HG03039 (cell line): ENCODE results near the gene PDXDC1.
"Not testable (repeated sequence)": the region's sequence is repeated elsewhere in the genome, so short reads cannot be mapped to it uniquely, and the experiment has no call there.

ENCODE experiments used
- ATAC-seq: cut with Tn5 transposase; IDR thresholded peaks from one replicate; pipeline ENCODE4 v1.9.1; 2021; ENCODE audit warnings: mild to moderate bottlenecking, moderate library complexity; ENCODE audit not compliant: unreplicated experiment

The PDXDC1 gene

DNA sequence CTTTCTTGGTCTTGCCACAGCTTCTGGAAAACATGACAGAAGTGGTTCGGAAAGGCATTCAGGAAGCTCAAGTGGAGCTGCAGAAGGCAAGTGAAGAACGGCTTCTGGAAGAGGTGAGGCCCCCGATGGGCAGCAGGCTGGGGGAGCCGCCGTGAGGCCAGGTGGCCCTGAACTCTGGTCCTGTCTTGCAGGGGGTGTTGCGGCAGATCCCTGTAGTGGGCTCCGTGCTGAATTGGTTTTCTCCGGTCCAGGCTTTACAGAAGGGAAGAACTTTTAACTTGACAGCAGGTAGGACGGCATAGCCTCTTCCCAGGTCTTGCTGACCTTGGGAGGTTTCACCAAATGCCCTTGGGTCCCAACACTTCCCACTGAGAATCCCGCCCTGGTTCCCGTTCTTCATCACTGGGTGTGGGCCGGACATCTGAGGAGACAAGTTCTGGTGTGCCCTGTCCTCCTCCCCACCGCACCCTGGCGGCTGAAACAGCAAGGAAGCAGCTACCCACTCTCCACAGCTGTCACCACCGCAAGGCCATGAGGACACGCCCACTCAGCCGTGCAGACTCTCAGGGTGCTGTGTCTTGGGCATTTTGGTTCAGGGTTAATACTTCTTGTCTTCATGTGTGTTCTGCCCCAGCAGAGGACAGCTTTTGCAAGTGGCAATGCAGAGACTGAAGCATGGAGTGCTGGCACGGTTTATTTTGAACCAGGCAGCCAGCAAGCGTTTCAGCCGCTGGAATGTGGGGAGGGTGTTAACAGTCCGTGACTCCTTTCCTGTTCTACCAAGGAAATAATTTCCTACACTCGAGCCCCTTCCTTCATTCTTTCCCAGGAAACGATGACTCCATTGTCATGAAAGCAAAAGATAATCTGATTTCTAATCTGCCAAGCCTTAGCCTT is 59.7 kb downstream of the PDXDC1 start:
- ATAC-seq: no peak

- no peak for ATAC-seq
These were observed 60.4 kb downstream of the PDXDC1 start for GRCh38 chr16:15035163-15035729.

DNA sequence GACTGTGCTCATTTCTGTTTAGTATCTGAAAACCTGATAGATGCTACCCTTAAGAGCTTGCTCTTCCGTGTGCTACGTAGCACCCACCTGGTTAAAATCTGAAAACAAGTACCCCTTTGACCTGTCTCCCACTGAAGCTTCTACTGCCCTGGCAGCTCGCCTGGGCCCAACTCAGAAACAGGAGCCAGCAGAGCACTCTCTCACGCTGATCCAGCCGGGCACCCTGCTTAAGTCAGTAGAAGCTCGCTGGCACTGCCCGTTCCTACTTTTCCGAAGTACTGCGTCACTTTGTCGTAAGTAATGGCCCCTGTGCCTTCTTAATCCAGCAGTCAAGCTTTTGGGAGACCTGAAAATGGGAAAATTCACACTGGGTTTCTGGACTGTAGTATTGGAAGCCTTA is 62.2 kb downstream of the PDXDC1 start:
- ATAC-seq: no peak

DNA sequence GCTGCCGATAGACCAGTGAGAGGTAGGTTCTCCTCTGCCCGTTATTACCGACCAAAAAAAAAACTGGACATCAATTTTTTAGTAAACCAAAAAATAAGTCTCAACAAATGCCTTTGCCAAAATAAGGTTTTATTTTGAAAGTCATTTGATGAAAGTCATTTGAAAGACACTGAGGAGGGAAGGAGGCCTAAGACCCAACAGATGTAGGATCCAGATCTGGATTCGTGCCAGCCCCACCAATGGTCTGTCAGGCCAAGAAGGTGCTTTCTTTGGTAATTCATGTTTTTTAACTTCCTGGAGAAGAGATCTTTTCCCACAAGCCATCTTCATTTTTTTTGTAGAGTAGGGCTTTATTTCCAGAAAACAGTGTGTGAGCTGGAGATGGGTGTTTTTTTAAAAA is 62.9 kb downstream of the PDXDC1 start:
- ATAC-seq: no peak

GRCh38 chr16:15038689-15039088 is 63.9 kb downstream of the PDXDC1 start:
- no peak for ATAC-seq

GRCh38 chr16:15041271-15042004 is 66.6 kb downstream of the PDXDC1 start:
- no peak for ATAC-seq

GRCh38 chr16:15043344-15043743 is 68.5 kb downstream of the PDXDC1 start:
- no peak for ATAC-seq

GRCh38 chr16:15044286-15044685 is 69.5 kb downstream of the PDXDC1 start:
- ATAC-seq: no peak

DNA sequence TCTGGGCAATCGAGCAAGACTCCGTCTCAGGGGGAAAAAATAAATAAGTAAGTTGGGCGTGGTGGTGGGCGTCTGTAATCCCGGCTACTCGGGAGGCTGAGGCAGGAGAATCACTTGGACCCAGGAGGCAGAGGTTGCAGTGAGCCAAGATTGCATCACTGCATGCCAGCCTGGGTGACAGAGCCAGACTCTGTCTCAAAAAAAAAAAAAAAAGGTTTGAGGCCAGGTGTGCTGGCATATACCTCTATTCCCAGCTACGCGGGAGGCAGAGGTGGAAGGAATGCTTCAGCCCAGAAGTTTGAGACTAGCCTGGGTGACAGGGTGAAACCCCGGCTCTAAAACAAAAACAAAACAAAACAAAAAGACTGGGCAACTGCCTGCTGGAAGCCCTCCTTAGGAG is 70.4 kb downstream of the PDXDC1 start:
- ATAC-seq: not testable (repeated sequence)

DNA sequence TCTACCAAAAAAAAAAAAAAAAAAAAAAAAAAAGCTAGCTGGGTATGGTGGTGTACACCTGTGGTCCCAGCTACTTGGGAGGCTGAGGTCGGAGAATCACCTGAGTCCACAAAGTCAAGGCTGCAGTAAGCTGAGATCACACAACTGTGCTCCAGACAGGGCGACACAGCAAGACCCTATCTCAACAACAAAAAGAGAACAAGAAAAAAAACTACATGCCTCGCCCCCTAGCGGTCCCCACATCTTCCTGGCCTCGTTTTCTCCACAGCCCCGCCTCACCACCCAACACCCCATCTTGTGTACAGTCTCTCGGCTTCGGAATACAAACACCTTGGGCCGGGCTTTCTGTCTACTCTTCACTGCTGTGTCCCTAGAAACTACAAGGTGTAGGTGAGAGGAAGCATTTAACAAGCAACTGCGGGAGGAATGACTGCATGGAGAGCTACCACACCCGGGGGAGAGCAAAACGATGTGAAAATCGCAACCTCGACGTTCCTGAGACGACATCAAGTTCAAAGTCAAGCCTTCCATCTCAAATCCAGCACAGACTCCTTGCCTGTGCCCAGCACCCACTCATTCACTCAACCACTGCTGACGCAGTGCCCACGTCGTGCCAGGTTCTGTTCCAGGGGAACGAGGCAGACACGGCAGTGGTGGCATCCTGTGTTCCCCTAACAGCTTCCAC is 72.0 kb downstream of the PDXDC1 start:
- no peak for ATAC-seq

DNA sequence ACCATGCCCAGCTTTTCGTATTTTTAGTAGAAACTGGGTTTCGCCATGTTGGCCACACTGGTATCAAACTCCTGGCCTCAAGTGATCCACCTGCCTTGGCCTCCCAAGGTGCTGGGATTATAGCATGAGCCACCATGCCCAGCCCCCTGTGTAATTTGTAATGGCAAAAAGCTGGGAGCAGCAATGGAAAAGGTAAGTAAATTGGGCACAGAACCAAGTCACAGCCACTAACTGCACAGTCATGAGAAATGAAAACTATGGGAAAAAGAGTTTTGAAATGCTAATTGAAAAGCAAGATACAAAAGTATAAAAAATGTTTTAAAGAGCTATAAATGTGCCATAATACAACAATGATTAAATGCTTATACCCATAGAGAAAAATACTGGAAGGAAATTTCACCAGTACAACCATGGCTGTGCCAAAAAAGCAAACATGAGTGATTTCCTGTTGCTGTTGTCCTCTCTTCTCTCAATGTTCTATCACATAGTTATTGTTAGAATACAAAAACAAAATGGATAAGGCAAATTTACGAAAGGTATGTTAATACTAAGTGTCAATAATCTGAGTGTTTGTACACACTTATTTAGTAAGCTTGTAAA is 74.9 kb downstream of the PDXDC1 start:
- ATAC-seq: no peak

- not testable (repeated sequence) for ATAC-seq
These were observed 75.6 kb downstream of the PDXDC1 start for GRCh38 chr16:15050440-15050839.

- no peak for ATAC-seq
These were observed 76.6 kb downstream of the PDXDC1 start for GRCh38 chr16:15051387-15051951.

DNA sequence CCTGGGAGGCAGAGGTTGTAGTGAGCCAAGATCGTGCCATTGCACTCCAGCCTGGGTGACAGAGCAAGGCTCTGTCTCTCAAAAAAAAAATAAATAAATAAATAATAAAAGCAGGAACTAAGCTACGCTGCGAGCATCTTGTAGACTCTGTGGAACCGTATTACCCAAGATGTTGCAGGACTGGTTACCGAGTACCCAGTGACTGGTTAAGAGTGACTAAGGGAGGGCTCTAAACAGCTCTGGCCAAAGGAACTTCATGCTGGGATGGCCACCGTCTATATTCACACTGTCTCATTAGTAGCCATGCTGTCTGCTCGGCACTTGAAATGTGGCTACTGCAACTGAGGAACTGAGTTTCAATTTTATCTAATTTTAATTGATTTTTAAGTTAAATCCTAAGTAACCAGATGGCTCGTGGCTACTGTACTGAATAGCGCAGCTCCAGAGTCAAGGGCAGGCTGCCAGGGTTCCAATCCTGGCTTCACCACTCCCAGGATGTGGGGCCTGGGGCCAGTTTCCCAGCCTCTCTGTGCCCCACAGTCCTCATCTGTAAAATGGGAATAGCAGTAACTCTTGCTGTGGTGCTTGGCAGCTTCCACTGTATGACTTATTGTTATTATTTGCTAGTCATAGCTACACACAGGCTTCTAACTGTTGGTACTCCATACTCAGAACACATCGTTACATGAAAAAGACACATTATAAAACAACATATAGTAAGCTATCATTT is 78.1 kb downstream of the PDXDC1 start:
- ATAC-seq: no peak

GRCh38 chr16:15053904-15054303 is 79.1 kb downstream of the PDXDC1 start:
- ATAC-seq: no peak

DNA sequence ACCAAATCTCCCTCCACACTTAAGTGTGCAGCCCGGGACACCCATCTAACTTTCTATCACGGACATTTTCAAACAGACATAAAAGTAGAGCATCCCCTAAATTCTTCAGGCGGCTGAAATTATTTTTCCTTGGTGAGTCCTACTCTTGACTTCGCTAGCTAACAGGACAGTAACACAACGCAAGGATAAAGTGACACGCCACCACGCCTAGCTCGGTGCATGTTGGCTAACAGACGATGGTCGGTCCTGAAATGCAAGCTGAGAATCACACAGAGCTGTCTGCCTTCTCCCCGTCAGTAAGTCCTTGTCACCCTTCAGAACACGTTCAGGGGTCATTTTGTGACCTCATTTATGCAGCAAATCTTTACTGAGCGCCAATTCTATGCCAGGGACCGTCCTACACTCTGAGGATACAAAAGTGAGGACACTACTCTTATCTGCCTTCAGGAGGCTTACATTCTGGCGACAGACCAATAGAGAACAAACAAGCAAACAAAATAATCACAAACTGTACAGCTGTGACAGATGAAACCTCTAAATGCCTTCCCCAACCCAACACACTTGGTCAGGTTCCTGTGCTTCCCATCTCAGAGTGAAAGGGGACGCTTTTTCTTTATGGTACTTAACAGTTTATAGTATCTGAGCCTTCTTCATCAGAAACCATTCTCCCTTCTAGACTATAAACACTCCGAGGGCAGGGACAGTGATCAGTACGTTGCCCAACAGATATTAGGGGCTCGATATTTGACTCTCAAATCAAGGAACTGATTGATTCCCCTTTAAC is 79.7 kb downstream of the PDXDC1 start:
- ATAC-seq: no peak

DNA sequence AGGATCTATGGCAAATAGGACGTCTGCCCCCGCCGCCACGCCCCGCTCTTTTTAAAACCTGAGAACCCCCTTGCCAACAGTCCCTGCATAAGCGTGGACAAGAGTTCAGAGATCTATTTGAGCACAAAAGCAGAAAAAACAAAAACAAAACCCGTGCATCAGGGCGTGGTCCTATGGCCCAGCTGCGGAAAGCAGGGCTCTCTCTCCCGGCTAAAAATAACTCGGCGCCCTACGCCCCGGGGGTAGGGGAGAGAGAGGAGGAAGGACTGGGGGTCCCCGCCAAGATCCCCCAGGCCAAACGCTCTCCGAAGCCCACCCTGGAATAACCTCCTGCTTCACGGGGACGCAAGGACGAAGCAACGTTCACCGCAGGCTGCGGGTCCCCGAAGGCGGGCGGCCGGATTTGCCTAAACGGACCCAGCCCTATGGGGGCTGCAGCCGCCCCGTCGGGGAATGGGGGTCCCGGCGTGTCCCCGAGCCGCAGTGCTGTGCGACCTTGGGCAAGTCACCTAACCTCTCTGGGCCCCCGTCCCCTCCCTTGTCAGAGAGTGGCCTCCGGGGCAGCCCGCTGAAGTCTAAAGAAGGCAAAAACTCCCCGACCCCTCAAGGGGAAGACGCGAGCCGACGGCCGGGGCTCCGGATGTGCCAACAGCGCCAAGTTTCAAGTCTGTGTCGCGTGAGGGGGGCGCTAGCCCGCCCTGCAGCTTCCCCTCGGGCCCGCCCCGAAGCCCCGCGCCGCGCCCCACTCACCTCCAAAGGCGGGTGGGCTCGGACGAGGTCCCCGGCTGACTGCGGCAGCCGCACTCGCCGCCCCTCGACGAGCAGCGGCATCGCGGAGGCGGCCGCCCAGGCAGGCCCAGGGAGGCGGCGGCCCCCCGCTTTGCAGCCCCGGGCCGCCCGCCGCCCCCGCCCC is 80.6 kb downstream of the PDXDC1 start:
- ATAC-seq: peak; percentile 51
